NCI-H2029 treated with DMSO at 0.1 percent for 48 hours (cell line): ENCODE results near the gene HIVEP3.

Experiments
- DNase-seq: peaks from one replicate; lab custom pipeline; 2025; lab: John Stamatoyannopoulos, UW

HIVEP3 gene

GRCh38 chr1:41731516-41732030 is 187.1 kb downstream of the HIVEP3 start:
- no peak for DNase-seq

GRCh38 chr1:41730806-41731205 is 187.9 kb downstream of the HIVEP3 start:
- no peak for DNase-seq

- DNase-seq = no peak
Observed at GRCh38 chr1:41728403-41729202, 190.1 kb downstream of the HIVEP3 start.

GRCh38 chr1:41727749-41728115 is 191.0 kb downstream of the HIVEP3 start:
- no peak for DNase-seq

- no peak for DNase-seq
Observed at GRCh38 chr1:41726899-41727748, 191.6 kb downstream of the HIVEP3 start.

- DNase-seq = no peak
Observed at GRCh38 chr1:41726292-41726691, 192.4 kb downstream of the HIVEP3 start.

GRCh38 chr1:41724926-41725325 is 193.8 kb downstream of the HIVEP3 start:
- DNase-seq = no peak

GRCh38 chr1:41724248-41724647 is 194.5 kb downstream of the HIVEP3 start:
- DNase-seq = peak; percentile 58

GRCh38 chr1:41723786-41724185 is 194.9 kb downstream of the HIVEP3 start:
- no peak for DNase-seq

- DNase-seq = no peak
Observed at GRCh38 chr1:41722184-41722583, 196.5 kb downstream of the HIVEP3 start.

GRCh38 chr1:41720861-41721410 is 197.8 kb downstream of the HIVEP3 start:
- no peak for DNase-seq

- no peak for DNase-seq
Observed at GRCh38 chr1:41719590-41719989, 199.1 kb downstream of the HIVEP3 start.

- no peak for DNase-seq
Observed at GRCh38 chr1:41719128-41719527, 199.6 kb downstream of the HIVEP3 start.

- DNase-seq = no peak
Observed at GRCh38 chr1:41718497-41718896, 200.2 kb downstream of the HIVEP3 start.

- DNase-seq = no peak
Observed at GRCh38 chr1:41716188-41717130, 202.3 kb downstream of the HIVEP3 start.

GRCh38 chr1:41715441-41716095 is 203.2 kb downstream of the HIVEP3 start:
- no peak for DNase-seq

- DNase-seq = no peak
Observed at GRCh38 chr1:41714638-41715389, 203.9 kb downstream of the HIVEP3 start.

GRCh38 chr1:41713557-41714327 is 205.0 kb downstream of the HIVEP3 start:
- DNase-seq = no peak

GRCh38 chr1:41713141-41713540 is 205.6 kb downstream of the HIVEP3 start:
- DNase-seq = no peak
